CD4-positive, alpha-beta memory T cell (primary cell): ENCODE measurements around the gene FABP1. TPM values are rescaled to one million over a fixed set of nuclear protein-coding genes. Genes with fewer than 3 reads are reported as not detected.

ENCODE experiments used
- CTCF ChIA-PET: fragments of 350-600 bp; sonication (Branson Sonifier 250); formaldehyde crosslinking; loops from one replicate; lab custom pipeline; 2021; ENCODE audit warnings: inconsistent platforms; ENCODE audit not compliant: partially characterized antibody; lab: Charles Lee
- POLR2A ChIA-PET: fragments of 350-600 bp; sonication (Branson Sonifier 250); formaldehyde crosslinking; loops from one replicate; lab custom pipeline; 2021; ENCODE audit not compliant: partially characterized antibody; lab: Charles Lee
- DNase-seq, 5 donors: peaks; one replicate each; pipeline versions ENCODE4 v3.0.0 to v3.0.0-alpha.2; 2020 to 2022; ENCODE audit warnings: mixed read lengths in 1 of 5
- H3K27ac ChIP-seq: one replicate; pipeline ENCODE4 v1.7.0; 2013; ENCODE audit warnings: low read depth, low read length
- H3K27me3 ChIP-seq: 2 replicates; pipeline ENCODE4 v1.7.0; 2013; ENCODE audit warnings: mild to moderate bottlenecking, low read length, moderate library complexity; ENCODE audit not compliant: insufficient read depth
- H3K36me3 ChIP-seq: 2 replicates; pipeline ENCODE4 v1.7.0; 2013; ENCODE audit warnings: mild to moderate bottlenecking, low read length, moderate library complexity; ENCODE audit not compliant: insufficient read depth
- H3K4me1 ChIP-seq: 2 replicates; pipeline ENCODE4 v1.7.0; 2013; ENCODE audit warnings: mild to moderate bottlenecking, low read length, moderate library complexity; ENCODE audit not compliant: insufficient read depth
- H3K4me3 ChIP-seq, 2 donors: one replicate each; pipeline ENCODE4 v1.7.0; 2013; ENCODE audit warnings: low read length in 2 of 2, mild to moderate bottlenecking in 1 of 2
- H3K9me3 ChIP-seq, 2 donors: one replicate each; pipeline ENCODE4 v1.7.0; 2013; ENCODE audit warnings: low read length in 2 of 2, control low read depth in 1 of 2; ENCODE audit not compliant: control insufficient read depth in 1 of 2
- H3K27ac Mint-ChIP-seq, 7 donors: one replicate each; pipeline ENCODE4 v1.8.0; 2020 to 2021; ENCODE audit warnings: mixed read lengths in 7 of 7, mild to moderate bottlenecking in 6 of 7, inconsistent platforms in 3 of 7, moderate library complexity in 3 of 7
- H3K27me3 Mint-ChIP-seq, 2 donors: one replicate each; pipeline ENCODE4 v1.8.0; 2020 to 2021; ENCODE audit warnings: mixed read lengths in 2 of 2
- H3K36me3 Mint-ChIP-seq, 2 donors: one replicate each; pipeline ENCODE4 v1.8.0; 2020 to 2021; ENCODE audit warnings: mixed read lengths in 2 of 2, inconsistent platforms in 1 of 2, mild to moderate bottlenecking in 1 of 2
- H3K4me1 Mint-ChIP-seq, 4 donors: one replicate each; pipeline ENCODE4 v1.8.0; 2020 to 2021; ENCODE audit warnings: mixed read lengths in 4 of 4, mild to moderate bottlenecking in 1 of 4
- H3K4me3 Mint-ChIP-seq, 8 donors: one replicate each; pipeline ENCODE4 v1.8.0; 2020 to 2021; ENCODE audit warnings: mixed read lengths in 8 of 8, mild to moderate bottlenecking in 7 of 8, moderate library complexity in 6 of 8, inconsistent platforms in 3 of 8
- H3K9me3 Mint-ChIP-seq, 8 donors: one replicate each; pipeline ENCODE4 v1.8.0; 2020 to 2021; ENCODE audit warnings: mixed read lengths in 8 of 8, mild to moderate bottlenecking in 5 of 8, inconsistent platforms in 3 of 8, moderate library complexity in 1 of 8
- intact Hi-C: fragments of 100-400 bp; cut with micrococcal nuclease; formaldehyde crosslinking; loops from one replicate; pipeline ENCODE4 v1.15.1; 2023
- polyA plus RNA-seq, 2 donors: library from polyadenylated mRNA; unstranded; fragments of 300-500 nt; fragmentation: Illumina TruSeq; gene quantifications; one replicate each; pipeline ENCODE4 v1.2.3, GENCODE V29; 2021
- total RNA-seq, 2 experiments: library from RNA; stranded (reverse); gene quantifications; one replicate each; pipeline ENCODE4 v1.2.3, GENCODE V29; 2021

FABP1 gene
- total and polyA plus RNA-seq, 4 experiments from 2014 or later, result not detected

DNA sequence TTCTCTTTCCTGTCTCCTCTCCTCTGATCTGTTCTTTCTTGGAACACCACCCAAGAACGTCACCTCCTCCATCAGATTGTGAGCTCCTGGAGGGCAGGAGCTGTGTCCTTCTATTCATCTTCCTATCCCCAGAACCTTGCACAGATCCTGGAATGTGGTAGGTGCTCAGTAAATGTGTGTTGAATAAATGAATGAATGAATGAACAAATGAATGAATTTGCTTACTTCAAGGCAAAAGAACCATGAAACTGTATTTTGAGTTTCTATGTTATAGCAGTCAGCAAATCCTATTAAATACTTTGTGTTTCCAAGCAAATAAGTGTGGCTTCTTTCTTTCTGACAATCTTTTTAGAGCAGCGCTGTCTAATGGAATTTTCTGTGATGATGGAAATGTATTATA lies 14.8 kb downstream of the FABP1 start:
- ChIA-PET POLR2A (no interaction called here), CTCF (no interaction called here)
- Mint-ChIP-seq H3K4me3 (no peak overlapping the region), H3K9me3 (peaks cover 0 to 3% (median 0%) of the 10 kb centered on the region in 8 donors), H3K4me1 (no peaks in the 10 kb centered on the region), H3K27me3 (peaks cover 0 to 7% of the 10 kb centered on the region in 2 donors), H3K27ac (no peak overlapping the region), H3K36me3 (no peaks in the 10 kb centered on the region)
- no peaks in the 10 kb centered on the region for H3K9me3 ChIP-seq
- intact Hi-C loops, result no loop called here
- no peak for DNase-seq
- no peak overlapping the region for H3K27ac ChIP-seq
- H3K36me3 ChIP-seq, result no peaks in the 10 kb centered on the region
- H3K4me1 ChIP-seq, result no peaks in the 10 kb centered on the region
- no peak overlapping the region for H3K4me3 ChIP-seq
- H3K27me3 ChIP-seq, result no peaks in the 10 kb centered on the region

DNA sequence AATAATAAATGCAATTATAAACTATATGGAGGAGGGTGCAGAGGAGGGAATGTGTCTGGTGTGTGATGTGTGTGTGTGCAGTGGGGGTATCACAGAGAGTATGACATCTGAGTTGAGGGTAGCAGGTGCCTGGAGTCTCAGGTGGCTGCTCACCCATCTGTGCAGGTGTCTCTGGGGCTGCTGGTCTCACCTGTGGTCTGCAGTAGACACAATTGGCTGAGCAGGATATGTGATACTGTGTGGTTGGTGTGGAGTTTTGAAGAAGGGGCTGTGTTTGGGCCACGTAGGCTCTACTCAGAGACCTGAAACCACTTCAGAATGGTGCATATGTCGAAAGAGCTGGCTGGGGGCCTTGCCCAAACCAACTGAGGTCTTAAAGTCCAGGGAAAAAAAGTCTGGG lies 17.0 kb downstream of the FABP1 start:
- Mint-ChIP-seq H3K36me3 (no peaks in the 10 kb centered on the region), H3K4me3 (no peak overlapping the region), H3K27ac (no peak overlapping the region), H3K9me3 (peaks cover 0 to 3% (median 0%) of the 10 kb centered on the region in 8 donors), H3K4me1 (no peaks in the 10 kb centered on the region), H3K27me3 (peaks cover 6% of the 10 kb centered on the region in 2 donors)
- no peaks in the 10 kb centered on the region for H3K36me3 ChIP-seq
- intact Hi-C loops, result no loop called here
- DNase-seq, result no peak
- H3K4me1 ChIP-seq, result no peaks in the 10 kb centered on the region
- H3K27ac ChIP-seq, result no peak overlapping the region
- no peaks in the 10 kb centered on the region for H3K27me3 ChIP-seq
- no peaks in the 10 kb centered on the region for H3K9me3 ChIP-seq
- no peak overlapping the region for H3K4me3 ChIP-seq
- CTCF ChIA-PET, result interaction anchor here (1.0 kb wide), 1 partner anchor 51 kb away, joined by 3 read pairs; no protein-coding TSS in a partner anchor
- POLR2A ChIA-PET, result no interaction called here

DNA sequence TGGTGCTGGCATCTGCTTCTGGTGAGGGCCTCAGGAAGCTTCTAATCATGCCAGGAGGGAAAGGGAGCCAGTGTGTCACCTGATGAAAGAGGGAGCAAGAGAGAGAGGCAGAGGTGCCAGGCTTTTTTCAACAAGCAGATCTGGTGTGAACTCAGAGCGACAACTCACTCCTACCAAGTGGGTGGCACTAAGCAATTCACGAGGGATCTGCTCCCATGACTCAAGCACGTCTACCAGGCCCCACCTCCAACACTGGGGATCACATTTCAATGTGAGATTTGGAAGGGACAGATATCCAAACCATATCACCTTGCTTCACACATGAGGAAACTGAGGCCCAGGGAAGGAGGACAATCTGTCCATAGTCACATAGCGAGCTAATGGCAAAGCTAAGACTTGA lies 19.1 kb downstream of the FABP1 start:
- DNase-seq, result no peak
- Histone ChIP-seq H3K27me3 (no peaks in the 10 kb centered on the region), H3K36me3 (no peaks in the 10 kb centered on the region), H3K9me3 (no peaks in the 10 kb centered on the region), H3K4me3 (no peak overlapping the region), H3K4me1 (no peaks in the 10 kb centered on the region), H3K27ac (no peak overlapping the region)
- intact Hi-C loops, result no loop called here
- CTCF ChIA-PET, result no interaction called here
- Mint-ChIP-seq H3K27me3 (peaks cover 4 to 6% of the 10 kb centered on the region in 2 donors), H3K27ac (no peak overlapping the region), H3K4me3 (no peak overlapping the region), H3K4me1 (no peaks in the 10 kb centered on the region), H3K9me3 (peaks cover 0 to 3% (median 0%) of the 10 kb centered on the region in 8 donors), H3K36me3 (no peaks in the 10 kb centered on the region)
- POLR2A ChIA-PET, result no interaction called here

DNA sequence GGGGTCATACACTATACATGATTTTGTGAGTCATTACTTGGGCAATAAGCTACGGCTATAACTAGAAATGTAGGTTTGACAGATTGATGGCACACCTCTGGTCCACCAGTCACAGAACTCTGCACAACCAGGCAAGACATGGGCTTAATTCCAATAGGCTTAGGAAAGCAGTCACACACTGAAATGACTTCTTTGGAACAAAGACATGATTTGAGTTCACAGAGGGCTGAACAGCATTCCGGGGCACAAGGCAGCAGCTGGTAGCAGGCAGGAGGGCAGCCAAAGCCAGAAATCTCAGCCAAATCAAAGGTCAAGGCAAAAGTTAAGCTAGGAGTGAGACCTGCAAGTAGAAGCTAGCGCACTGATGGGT lies 27.4 kb downstream of the FABP1 start:
- no peak overlapping the region for H3K27ac Mint-ChIP-seq
- CTCF ChIA-PET, result interaction anchor here (1.1 to 1.5 kb wide), 2 partner anchors 21 to 41 kb away, joined by 3 to 4 read pairs; no protein-coding TSS in a partner anchor
- H3K27me3 Mint-ChIP-seq, result peaks cover 6 to 7% of the 10 kb centered on the region in 2 donors

DNA sequence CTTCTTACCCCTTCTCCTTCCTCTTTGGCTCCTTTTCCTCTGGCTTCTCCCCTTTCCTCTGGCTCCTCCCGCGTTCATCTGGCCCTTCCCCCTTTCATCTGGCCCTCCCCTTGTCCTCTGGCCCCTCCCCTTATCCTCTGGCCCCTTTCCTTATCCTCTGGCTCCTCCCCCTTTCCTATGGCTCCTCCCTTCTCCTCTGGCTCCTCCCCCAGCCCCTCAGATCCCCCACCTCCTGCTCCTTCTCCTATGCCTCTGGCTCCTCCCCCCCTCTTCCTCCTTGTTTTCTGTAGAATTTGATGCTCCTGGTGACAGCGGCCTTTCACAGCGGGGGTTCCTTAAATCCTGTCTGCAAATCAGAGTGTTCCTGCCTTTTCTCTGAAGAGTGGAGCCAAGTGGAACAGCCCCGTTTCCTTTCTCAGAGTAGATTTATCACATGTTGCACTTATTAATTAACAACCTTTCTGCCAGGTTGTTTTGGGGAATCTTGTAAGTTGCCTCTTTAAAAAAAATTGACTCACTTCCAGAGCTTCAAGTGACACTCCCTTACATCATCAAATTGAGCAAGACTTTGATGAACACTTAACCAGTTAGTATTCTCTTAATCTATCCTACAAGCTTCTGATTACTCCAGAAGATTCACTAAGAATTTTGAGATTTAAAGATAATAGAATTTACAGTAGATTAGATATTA lies 27.9 kb downstream of the FABP1 start:
- no peak overlapping the region for H3K27ac Mint-ChIP-seq
- no peaks in the 10 kb centered on the region for H3K4me1 Mint-ChIP-seq
- no peak for DNase-seq
- H3K9me3 Mint-ChIP-seq, result no peaks in the 10 kb centered on the region
- H3K4me3 Mint-ChIP-seq, result no peak overlapping the region
- H3K4me1 ChIP-seq, result no peaks in the 10 kb centered on the region
- H3K4me3 ChIP-seq, result no peak overlapping the region
- H3K27me3 Mint-ChIP-seq, result peaks cover 6 to 7% of the 10 kb centered on the region in 2 donors
- H3K27ac ChIP-seq, result no peak overlapping the region
- no peaks in the 10 kb centered on the region for H3K36me3 ChIP-seq
- H3K27me3 ChIP-seq, result no peaks in the 10 kb centered on the region
- POLR2A ChIA-PET, result no interaction called here
- no peaks in the 10 kb centered on the region for H3K9me3 ChIP-seq
- H3K36me3 Mint-ChIP-seq, result no peaks in the 10 kb centered on the region
- CTCF ChIA-PET, result interaction anchor here (1.5 kb wide), 1 partner anchor 40 kb away, joined by 4 read pairs; no protein-coding TSS in a partner anchor
- intact Hi-C loops, result no loop called here

More for the DNA sequence above, 27.4 kb downstream of the FABP1 start:
- H3K27me3 ChIP-seq, result no peaks in the 10 kb centered on the region
- H3K36me3 ChIP-seq, result no peaks in the 10 kb centered on the region
- intact Hi-C loops, result no loop called here
- DNase-seq, result no peak
- Mint-ChIP-seq H3K36me3 (no peaks in the 10 kb centered on the region), H3K9me3 (no peaks in the 10 kb centered on the region), H3K4me1 (no peaks in the 10 kb centered on the region), H3K4me3 (no peak overlapping the region)
- H3K4me1 ChIP-seq, result no peaks in the 10 kb centered on the region
- no peak overlapping the region for H3K4me3 ChIP-seq
- POLR2A ChIA-PET, result no interaction called here
- no peak overlapping the region for H3K27ac ChIP-seq
- no peaks in the 10 kb centered on the region for H3K9me3 ChIP-seq

DNA sequence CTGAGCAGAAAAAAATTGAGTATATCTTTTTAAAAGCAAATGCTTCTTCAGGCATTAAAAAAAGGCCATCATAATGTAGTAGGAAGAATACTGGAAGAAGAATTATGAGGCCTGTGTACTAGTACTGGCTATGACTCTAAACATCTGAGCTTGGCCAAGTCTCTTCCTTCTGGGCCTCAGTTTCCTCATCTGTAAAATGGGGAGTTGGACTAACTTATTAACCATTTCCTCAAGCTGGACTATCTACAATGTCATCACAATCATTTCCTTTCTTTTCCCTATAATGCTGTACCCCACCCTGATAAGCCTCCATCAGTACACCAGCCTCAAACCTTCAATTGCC lies 29.3 kb downstream of the FABP1 start:
- no peaks in the 10 kb centered on the region for H3K9me3 Mint-ChIP-seq

DNA sequence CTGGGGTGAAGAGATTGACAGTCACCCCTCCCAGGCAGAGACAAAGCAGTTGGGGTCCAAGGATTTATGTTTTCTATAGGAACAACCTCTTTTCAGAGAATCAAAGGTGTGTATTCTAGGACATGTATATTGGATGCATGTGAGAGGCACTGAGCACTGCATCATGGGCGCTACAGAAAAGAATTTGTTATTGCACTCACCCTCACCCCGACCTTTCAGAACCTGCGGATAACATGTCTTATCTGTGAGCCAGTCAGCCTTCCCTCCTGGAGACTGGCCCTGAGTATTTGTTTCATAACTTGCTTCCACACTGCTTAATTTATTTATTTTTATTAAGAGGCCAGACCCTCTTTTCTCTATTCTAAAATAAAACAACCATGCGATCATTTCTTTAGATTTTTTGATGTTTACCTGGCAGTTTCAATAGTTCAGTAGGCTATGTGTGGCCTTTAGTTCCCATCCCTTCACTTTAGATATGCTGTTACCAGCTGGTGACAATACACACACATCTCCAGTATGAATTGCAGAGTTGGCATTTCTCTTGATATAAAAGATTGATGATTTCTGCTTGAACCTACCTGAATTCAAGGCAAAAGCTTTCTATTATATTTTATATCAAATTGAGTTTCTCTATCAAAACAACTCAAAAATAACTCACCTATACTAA lies 29.8 kb downstream of the FABP1 start:
- H3K27me3 Mint-ChIP-seq, result peaks cover 3 to 7% of the 10 kb centered on the region in 2 donors
- no peaks in the 10 kb centered on the region for H3K4me1 Mint-ChIP-seq
- Histone ChIP-seq H3K36me3 (no peaks in the 10 kb centered on the region), H3K27ac (no peak overlapping the region), H3K27me3 (no peaks in the 10 kb centered on the region), H3K4me3 (no peak overlapping the region), H3K9me3 (no peaks in the 10 kb centered on the region), H3K4me1 (no peaks in the 10 kb centered on the region)
- DNase-seq, result no peak
- no peaks in the 10 kb centered on the region for H3K36me3 Mint-ChIP-seq
- ChIA-PET POLR2A (interaction anchor here (0.6 kb wide), 1 partner anchor 668 kb away, joined by 5 read pairs; no protein-coding TSS in a partner anchor), CTCF (interaction anchor here (0.9 kb wide), 1 partner anchor 61 kb away, joined by 3 read pairs; no protein-coding TSS in a partner anchor)
- H3K4me3 Mint-ChIP-seq, result no peak overlapping the region
- H3K9me3 Mint-ChIP-seq, result no peaks in the 10 kb centered on the region
- intact Hi-C loops, result no loop called here
- no peak overlapping the region for H3K27ac Mint-ChIP-seq

More for the DNA sequence above, 29.3 kb downstream of the FABP1 start:
- H3K4me3 ChIP-seq, result no peak overlapping the region
- no peaks in the 10 kb centered on the region for H3K4me1 ChIP-seq
- POLR2A ChIA-PET, result interaction anchor here (0.6 kb wide), 1 partner anchor 669 kb away, joined by 5 read pairs; no protein-coding TSS in a partner anchor
- H3K4me1 Mint-ChIP-seq, result no peaks in the 10 kb centered on the region
- H3K27ac Mint-ChIP-seq, result no peak overlapping the region
- H3K9me3 ChIP-seq, result no peaks in the 10 kb centered on the region
- CTCF ChIA-PET, result interaction anchor here (0.9 kb wide), 1 partner anchor 61 kb away, joined by 3 read pairs; no protein-coding TSS in a partner anchor
- no peaks in the 10 kb centered on the region for H3K36me3 Mint-ChIP-seq
- H3K27me3 ChIP-seq, result no peaks in the 10 kb centered on the region
- intact Hi-C loops, result no loop called here
- H3K27ac ChIP-seq, result no peak overlapping the region
- no peak for DNase-seq
- H3K4me3 Mint-ChIP-seq, result no peak overlapping the region
- H3K36me3 ChIP-seq, result no peaks in the 10 kb centered on the region
- H3K27me3 Mint-ChIP-seq, result peaks cover 6 to 7% of the 10 kb centered on the region in 2 donors
